CD4-positive, alpha-beta memory T cell (primary cell): Measurements from ENCODE around the gene ZNF136. TPM values are rescaled to one million over a fixed set of nuclear protein-coding genes. Genes with fewer than 3 reads are reported as not detected.

ENCODE experiments used
- CTCF ChIA-PET: fragments of 350-600 bp; sonication (Branson Sonifier 250); formaldehyde crosslinking; loops from one replicate; lab custom pipeline; 2021; ENCODE audit warnings: inconsistent platforms; ENCODE audit not compliant: partially characterized antibody; lab: Charles Lee
- POLR2A ChIA-PET: fragments of 350-600 bp; sonication (Branson Sonifier 250); formaldehyde crosslinking; loops from one replicate; lab custom pipeline; 2021; ENCODE audit not compliant: partially characterized antibody; lab: Charles Lee
- DNase-seq, 5 donors: peaks; one replicate each; pipeline versions ENCODE4 v3.0.0 to v3.0.0-alpha.2; 2020 to 2022; ENCODE audit warnings: mixed read lengths in 1 of 5
- H3K27ac ChIP-seq: one replicate; pipeline ENCODE4 v1.7.0; 2013; ENCODE audit warnings: low read depth, low read length
- H3K27me3 ChIP-seq: 2 replicates; pipeline ENCODE4 v1.7.0; 2013; ENCODE audit warnings: mild to moderate bottlenecking, low read length, moderate library complexity; ENCODE audit not compliant: insufficient read depth
- H3K36me3 ChIP-seq: 2 replicates; pipeline ENCODE4 v1.7.0; 2013; ENCODE audit warnings: mild to moderate bottlenecking, low read length, moderate library complexity; ENCODE audit not compliant: insufficient read depth
- H3K4me1 ChIP-seq: 2 replicates; pipeline ENCODE4 v1.7.0; 2013; ENCODE audit warnings: mild to moderate bottlenecking, low read length, moderate library complexity; ENCODE audit not compliant: insufficient read depth
- H3K4me3 ChIP-seq, 2 donors: one replicate each; pipeline ENCODE4 v1.7.0; 2013; ENCODE audit warnings: low read length in 2 of 2, mild to moderate bottlenecking in 1 of 2
- H3K9me3 ChIP-seq, 2 donors: one replicate each; pipeline ENCODE4 v1.7.0; 2013; ENCODE audit warnings: low read length in 2 of 2, control low read depth in 1 of 2; ENCODE audit not compliant: control insufficient read depth in 1 of 2
- H3K27ac Mint-ChIP-seq, 7 donors: one replicate each; pipeline ENCODE4 v1.8.0; 2020 to 2021; ENCODE audit warnings: mixed read lengths in 7 of 7, mild to moderate bottlenecking in 6 of 7, inconsistent platforms in 3 of 7, moderate library complexity in 3 of 7
- H3K27me3 Mint-ChIP-seq, 2 donors: one replicate each; pipeline ENCODE4 v1.8.0; 2020 to 2021; ENCODE audit warnings: mixed read lengths in 2 of 2
- H3K36me3 Mint-ChIP-seq, 2 donors: one replicate each; pipeline ENCODE4 v1.8.0; 2020 to 2021; ENCODE audit warnings: mixed read lengths in 2 of 2, inconsistent platforms in 1 of 2, mild to moderate bottlenecking in 1 of 2
- H3K4me1 Mint-ChIP-seq, 4 donors: one replicate each; pipeline ENCODE4 v1.8.0; 2020 to 2021; ENCODE audit warnings: mixed read lengths in 4 of 4, mild to moderate bottlenecking in 1 of 4
- H3K4me3 Mint-ChIP-seq, 8 donors: one replicate each; pipeline ENCODE4 v1.8.0; 2020 to 2021; ENCODE audit warnings: mixed read lengths in 8 of 8, mild to moderate bottlenecking in 7 of 8, moderate library complexity in 6 of 8, inconsistent platforms in 3 of 8
- H3K9me3 Mint-ChIP-seq, 8 donors: one replicate each; pipeline ENCODE4 v1.8.0; 2020 to 2021; ENCODE audit warnings: mixed read lengths in 8 of 8, mild to moderate bottlenecking in 5 of 8, inconsistent platforms in 3 of 8, moderate library complexity in 1 of 8
- intact Hi-C: fragments of 100-400 bp; cut with micrococcal nuclease; formaldehyde crosslinking; loops from one replicate; pipeline ENCODE4 v1.15.1; 2023
- polyA plus RNA-seq, 2 donors: library from polyadenylated mRNA; unstranded; fragments of 300-500 nt; fragmentation: Illumina TruSeq; gene quantifications; one replicate each; pipeline ENCODE4 v1.2.3, GENCODE V29; 2021
- total RNA-seq, 2 experiments: library from RNA; stranded (reverse); gene quantifications; one replicate each; pipeline ENCODE4 v1.2.3, GENCODE V29; 2021

Gene ZNF136
- total and polyA plus RNA-seq, 4 experiments from 2014 or later: 17.0 to 32.8 (median 22.7) TPM

- peak in 2 of 5 donors; percentile 6 to 11 for DNase-seq
- intact Hi-C loops: no loop called here
- Mint-ChIP-seq H3K27me3 (peaks cover 3 to 7% of the 10 kb centered on the region in 2 donors), H3K4me1 (peaks cover 4 to 23% (median 9%) of the 10 kb centered on the region in 4 donors), H3K36me3 (peaks cover 0 to 3% of the 10 kb centered on the region in 2 donors), H3K4me3 (peak within 1 kb of the TSS; percentile 83 to 89 (median 85)), H3K9me3 (no peaks in the 10 kb centered on the region), H3K27ac (peak within 1 kb of the TSS in 6 of 7 donors; percentile 22 to 90 (median 62))
- Histone ChIP-seq H3K27ac (peak within 1 kb of the TSS; percentile 56), H3K4me1 (peaks cover 12% of the 10 kb centered on the region), H3K27me3 (no peaks in the 10 kb centered on the region), H3K36me3 (no peaks in the 10 kb centered on the region), H3K4me3 (peak within 1 kb of the TSS; percentile 44 to 61), H3K9me3 (no peaks in the 10 kb centered on the region)
- ChIA-PET CTCF (interaction anchor here (0.8 to 1.1 kb wide), 3 partner anchors 15 to 273 kb away, joined by 3 to 6 read pairs (median 4); no protein-coding TSS in a partner anchor), POLR2A (interaction anchor here (0.9 to 1.1 kb wide), 4 partner anchors 12 to 177 kb away, joined by 3 to 7 read pairs (median 3); partner anchors contain the start of gene ZNF563)
Measured at GRCh38 chr19:12156223-12157058, 6.5 kb upstream of the ZNF136 start, which contains the start of gene ZNF625. ZNF625 (minus strand) TSS chr19:12156734; CDS start chr19:12156558, 176 bp downstream.

- Histone ChIP-seq H3K9me3 (no peaks in the 10 kb centered on the region), H3K4me3 (no peak overlapping the region), H3K27me3 (no peaks in the 10 kb centered on the region), H3K27ac (no peak overlapping the region), H3K36me3 (peaks cover 4% of the 10 kb centered on the region), H3K4me1 (peaks cover 27% of the 10 kb centered on the region)
- peaks cover 0 to 10% of the 10 kb centered on the region in 2 donors for H3K36me3 Mint-ChIP-seq
- ChIA-PET CTCF (interaction anchor here (1.4 kb wide), 1 partner anchor 362 kb away, joined by 4 read pairs; no protein-coding TSS in a partner anchor), POLR2A (interaction anchor here (0.6 to 1.1 kb wide), 2 partner anchors 172 to 360 kb away, joined by 4 read pairs; no protein-coding TSS in a partner anchor)
- H3K9me3 Mint-ChIP-seq: no peaks in the 10 kb centered on the region
- peaks cover 17 to 45% (median 26%) of the 10 kb centered on the region in 4 donors for H3K4me1 Mint-ChIP-seq
- peaks cover 3 to 5% of the 10 kb centered on the region in 2 donors for H3K27me3 Mint-ChIP-seq
- intact Hi-C loops: no loop called here
- no peak for DNase-seq
- peak overlapping the region in 2 of 8 donors; percentile 20 to 50 for H3K4me3 Mint-ChIP-seq
- H3K27ac Mint-ChIP-seq: no peak overlapping the region
Measured at GRCh38 chr19:12159773-12160414, 3.0 kb upstream of the ZNF136 start.

DNA sequence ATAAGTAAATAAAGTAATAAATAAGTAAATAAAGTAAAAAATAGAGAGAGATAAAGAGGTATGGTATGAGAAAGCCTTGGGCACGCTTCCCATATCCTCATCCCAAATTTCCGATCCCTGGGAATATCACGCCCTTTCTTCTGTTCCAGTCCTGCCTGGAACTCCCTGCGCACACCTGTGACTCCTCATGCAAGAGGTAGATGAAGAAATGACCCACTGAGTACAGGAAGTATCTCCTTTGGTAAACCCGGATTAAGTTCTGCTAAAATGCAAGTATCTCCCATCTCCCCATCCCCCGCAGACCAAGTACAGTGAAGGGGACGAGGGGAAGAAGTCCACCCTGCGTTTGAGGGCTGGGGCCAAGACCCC lies 399 bp upstream of the ZNF136 start:
- peaks cover 13% of the 10 kb centered on the region for H3K36me3 ChIP-seq
- H3K36me3 Mint-ChIP-seq: peaks cover 0 to 24% of the 10 kb centered on the region in 2 donors
- H3K4me3 Mint-ChIP-seq: peak overlapping the region; percentile 94 to 99 (median 97)
- ChIA-PET CTCF (interaction anchor here (1.0 to 4.9 kb wide), 7 partner anchors 22 to 365 kb away, joined by 3 to 19 read pairs (median 6); partner anchors contain the start of genes ZNF20, ZNF44, ZNF491 and ZNF563), POLR2A (interaction anchor here (0.9 to 3.0 kb wide), 11 partner anchors 12 to 620 kb away, joined by 3 to 33 read pairs (median 4); partner anchors contain the start of genes ZNF20, ZNF44, ZNF563 and ZNF700)
- H3K27ac Mint-ChIP-seq: peak overlapping the region; percentile 92 to 99 (median 99)
- DNase-seq: no peak
- H3K27me3 Mint-ChIP-seq: no peaks in the 10 kb centered on the region
- H3K9me3 ChIP-seq: no peaks in the 10 kb centered on the region
- no peaks in the 10 kb centered on the region for H3K9me3 Mint-ChIP-seq
- H3K4me3 ChIP-seq: peak overlapping the region; percentile 65 to 74
- intact Hi-C loops: loop anchor here (1.0 to 2.0 kb wide), 2 partner anchors 132 to 239 kb away; partner anchors contain the start of genes ZNF44 and ZNF799
- H3K4me1 ChIP-seq: peaks cover 33% of the 10 kb centered on the region
- H3K4me1 Mint-ChIP-seq: peaks cover 29 to 53% (median 38%) of the 10 kb centered on the region in 4 donors
- H3K27me3 ChIP-seq: no peaks in the 10 kb centered on the region
- peak overlapping the region; percentile 98 for H3K27ac ChIP-seq

DNA sequence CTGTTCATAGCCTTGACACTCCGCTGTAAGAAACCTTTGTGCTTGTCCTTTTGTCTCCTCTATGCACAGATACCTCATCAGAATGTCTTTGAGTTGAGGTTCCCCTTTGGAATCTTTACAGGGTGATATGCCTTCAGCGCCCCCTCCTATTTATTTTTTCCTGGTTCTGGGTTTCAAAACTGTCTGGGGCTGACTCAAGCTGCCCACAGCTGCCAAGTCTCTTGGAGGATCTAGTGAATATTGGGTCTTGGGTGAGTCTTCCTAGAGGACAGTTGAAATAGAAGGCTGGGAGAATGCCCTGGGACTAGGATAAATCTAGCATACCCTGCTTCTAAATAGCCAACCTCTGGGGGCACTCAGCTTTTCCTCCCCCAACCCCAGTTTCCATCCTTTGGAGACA lies 930 bp downstream of the ZNF136 start:
- H3K27me3 Mint-ChIP-seq: no peaks in the 10 kb centered on the region
- intact Hi-C loops: loop anchor here (1.0 to 2.0 kb wide), 3 partner anchors 24 to 169 kb away; partner anchors contain the start of genes ZNF20, ZNF44 and ZNF563
- H3K36me3 ChIP-seq: peaks cover 13% of the 10 kb centered on the region
- no peaks in the 10 kb centered on the region for H3K9me3 Mint-ChIP-seq
- CTCF ChIA-PET: interaction anchor here (1.1 to 4.9 kb wide), 2 partner anchors 23 to 169 kb away, joined by 6 to 19 read pairs; partner anchors contain the start of genes ZNF20 and ZNF563
- H3K27ac Mint-ChIP-seq: peak overlapping the region; percentile 89 to 99 (median 97)
- peaks cover 32 to 56% (median 41%) of the 10 kb centered on the region in 4 donors for H3K4me1 Mint-ChIP-seq
- peaks cover 0 to 34% of the 10 kb centered on the region in 2 donors for H3K36me3 Mint-ChIP-seq
- peaks cover 36% of the 10 kb centered on the region for H3K4me1 ChIP-seq
- DNase-seq: no peak
- H3K27me3 ChIP-seq: no peaks in the 10 kb centered on the region
- H3K27ac ChIP-seq: peak overlapping the region; percentile 98
- no peaks in the 10 kb centered on the region for H3K9me3 ChIP-seq
- peak overlapping the region; percentile 65 to 74 for H3K4me3 ChIP-seq
- H3K4me3 Mint-ChIP-seq: peak overlapping the region; percentile 86 to 99 (median 98)
- POLR2A ChIA-PET: interaction anchor here (1.3 to 3.0 kb wide), 8 partner anchors 23 to 450 kb away, joined by 4 to 33 read pairs (median 8); partner anchors contain the start of genes ZNF20, ZNF442, ZNF563 and ZNF700

DNA sequence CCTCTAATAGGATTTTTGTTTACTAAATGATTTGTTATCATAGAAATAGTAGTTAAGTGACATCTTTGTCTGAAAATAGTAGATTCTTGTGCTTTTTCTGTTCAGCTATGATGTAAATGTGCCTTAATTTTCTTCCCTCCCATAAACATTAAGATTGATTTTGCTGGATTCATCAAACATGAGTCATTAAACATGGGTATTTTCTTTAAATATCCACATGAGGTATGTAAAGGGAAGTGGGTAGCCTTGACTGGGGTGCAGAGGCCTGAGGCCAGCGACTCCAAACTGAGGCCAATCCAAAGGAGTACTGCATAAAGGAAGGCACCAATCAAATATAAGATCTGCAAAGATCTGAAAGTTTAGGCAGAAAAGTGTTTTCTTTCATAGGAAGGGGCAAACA lies 3.7 kb downstream of the ZNF136 start:
- no peaks in the 10 kb centered on the region for H3K27me3 ChIP-seq
- no peaks in the 10 kb centered on the region for H3K9me3 ChIP-seq
- CTCF ChIA-PET: no interaction called here
- peaks cover 10 to 52% of the 10 kb centered on the region in 2 donors for H3K36me3 Mint-ChIP-seq
- no peaks in the 10 kb centered on the region for H3K27me3 Mint-ChIP-seq
- DNase-seq: no peak
- H3K4me3 ChIP-seq: no peak overlapping the region
- H3K9me3 Mint-ChIP-seq: no peaks in the 10 kb centered on the region
- peak overlapping the region in 1 of 8 donors; percentile 3 for H3K4me3 Mint-ChIP-seq
- no peak overlapping the region for H3K27ac ChIP-seq
- POLR2A ChIA-PET: no interaction called here
- intact Hi-C loops: no loop called here
- peaks cover 38 to 57% (median 46%) of the 10 kb centered on the region in 4 donors for H3K4me1 Mint-ChIP-seq
- H3K36me3 ChIP-seq: peaks cover 13% of the 10 kb centered on the region
- H3K27ac Mint-ChIP-seq: peak overlapping the region; percentile 4 to 92 (median 51)
- H3K4me1 ChIP-seq: peaks cover 36% of the 10 kb centered on the region

DNA sequence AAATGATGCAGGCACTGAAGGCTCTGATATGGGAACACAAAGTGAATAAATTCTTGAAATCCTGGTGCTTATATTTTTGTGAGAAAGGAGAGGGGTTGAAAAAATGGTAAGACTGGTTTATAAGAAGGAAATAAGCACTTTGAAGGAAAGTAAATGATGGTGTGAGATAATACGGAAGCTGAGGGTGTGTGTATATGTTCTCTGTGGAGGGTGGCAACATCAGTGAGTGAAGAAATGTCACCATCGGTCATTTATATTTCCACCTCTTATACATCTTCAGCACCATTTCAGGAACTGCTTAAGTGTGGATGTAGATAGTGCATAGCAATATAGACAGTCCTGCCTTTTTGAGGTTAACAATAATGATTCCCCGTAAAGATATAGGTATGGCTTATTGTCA lies 17.5 kb downstream of the ZNF136 start:
- Histone ChIP-seq H3K9me3 (peaks cover 8 to 33% of the 10 kb centered on the region in 2 donors), H3K36me3 (peaks cover 18% of the 10 kb centered on the region), H3K27ac (no peak overlapping the region), H3K4me1 (no peaks in the 10 kb centered on the region), H3K4me3 (no peak overlapping the region), H3K27me3 (no peaks in the 10 kb centered on the region)
- Mint-ChIP-seq H3K4me1 (peaks cover 17 to 31% (median 22%) of the 10 kb centered on the region in 4 donors), H3K9me3 (peaks cover 3 to 85% (median 63%) of the 10 kb centered on the region in 8 donors), H3K27me3 (no peaks in the 10 kb centered on the region), H3K36me3 (peaks cover 75 to 81% of the 10 kb centered on the region in 2 donors), H3K4me3 (peak overlapping the region in 1 of 8 donors; percentile 5), H3K27ac (no peak overlapping the region)
- DNase-seq: no peak
- POLR2A ChIA-PET: no interaction called here
- CTCF ChIA-PET: no interaction called here
- intact Hi-C loops: no loop called here
